Mesodermal cell (in vitro differentiated cells): ENCODE measurements around the gene USP13. TPM values are rescaled to one million over a fixed set of nuclear protein-coding genes. Genes with fewer than 3 reads are reported as not detected.
A peak's percentile ranks its signal among the peaks of the same experiment; 100 is the strongest.

Experiments used
- H3K27ac ChIP-seq: 2 replicates; pipeline ENCODE4 v1.7.0; 2013; ENCODE audit warnings: mild to moderate bottlenecking, low read depth, low read length, moderate library complexity; ENCODE audit not compliant: severe bottlenecking
- H3K36me3 ChIP-seq: 2 replicates; pipeline ENCODE4 v1.7.1; 2013; ENCODE audit warnings: mild to moderate bottlenecking, low read length, moderate library complexity; ENCODE audit not compliant: control insufficient read depth, insufficient read depth
- H3K4me1 ChIP-seq: one replicate; pipeline ENCODE4 v1.7.1; 2013; ENCODE audit warnings: mild to moderate bottlenecking, low read length; ENCODE audit not compliant: insufficient read depth, control insufficient read depth, poor library complexity, severe bottlenecking
- H3K4me3 ChIP-seq: 2 replicates; pipeline ENCODE4 v1.7.0; 2013; ENCODE audit warnings: low read length, control low read depth, mild to moderate bottlenecking; ENCODE audit not compliant: insufficient read depth, poor library complexity, severe bottlenecking; ENCODE audit errors: extremely low read depth
- H3K9me3 ChIP-seq: 2 replicates; pipeline ENCODE4 v1.7.1; 2013; ENCODE audit warnings: mild to moderate bottlenecking, low read length, moderate library complexity; ENCODE audit not compliant: control insufficient read depth
- WGBS, 2 experiments: methylation state at CpG; one replicate each; pipeline ENCODE4 v1.1.5; 2013; ENCODE audit warnings: missing lambda C conversion rate in 2 of 2; ENCODE audit not compliant: insufficient coverage in 2 of 2; 5-methylcytosine and 5-hydroxymethylcytosine counted together
- polyA plus RNA-seq, 2 experiments: library from polyadenylated mRNA; stranded (reverse); fragments of 50-300 nt; gene quantifications; one replicate each; pipeline ENCODE4 v1.2.3, GENCODE V29; 2013

Gene USP13, protein sequence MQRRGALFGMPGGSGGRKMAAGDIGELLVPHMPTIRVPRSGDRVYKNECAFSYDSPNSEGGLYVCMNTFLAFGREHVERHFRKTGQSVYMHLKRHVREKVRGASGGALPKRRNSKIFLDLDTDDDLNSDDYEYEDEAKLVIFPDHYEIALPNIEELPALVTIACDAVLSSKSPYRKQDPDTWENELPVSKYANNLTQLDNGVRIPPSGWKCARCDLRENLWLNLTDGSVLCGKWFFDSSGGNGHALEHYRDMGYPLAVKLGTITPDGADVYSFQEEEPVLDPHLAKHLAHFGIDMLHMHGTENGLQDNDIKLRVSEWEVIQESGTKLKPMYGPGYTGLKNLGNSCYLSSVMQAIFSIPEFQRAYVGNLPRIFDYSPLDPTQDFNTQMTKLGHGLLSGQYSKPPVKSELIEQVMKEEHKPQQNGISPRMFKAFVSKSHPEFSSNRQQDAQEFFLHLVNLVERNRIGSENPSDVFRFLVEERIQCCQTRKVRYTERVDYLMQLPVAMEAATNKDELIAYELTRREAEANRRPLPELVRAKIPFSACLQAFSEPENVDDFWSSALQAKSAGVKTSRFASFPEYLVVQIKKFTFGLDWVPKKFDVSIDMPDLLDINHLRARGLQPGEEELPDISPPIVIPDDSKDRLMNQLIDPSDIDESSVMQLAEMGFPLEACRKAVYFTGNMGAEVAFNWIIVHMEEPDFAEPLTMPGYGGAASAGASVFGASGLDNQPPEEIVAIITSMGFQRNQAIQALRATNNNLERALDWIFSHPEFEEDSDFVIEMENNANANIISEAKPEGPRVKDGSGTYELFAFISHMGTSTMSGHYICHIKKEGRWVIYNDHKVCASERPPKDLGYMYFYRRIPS
- polyA plus RNA-seq (2013, experiment 1 of 2), result 14.0 TPM
- 15.2 TPM for polyA plus RNA-seq (2013, experiment 2 of 2)

DNA sequence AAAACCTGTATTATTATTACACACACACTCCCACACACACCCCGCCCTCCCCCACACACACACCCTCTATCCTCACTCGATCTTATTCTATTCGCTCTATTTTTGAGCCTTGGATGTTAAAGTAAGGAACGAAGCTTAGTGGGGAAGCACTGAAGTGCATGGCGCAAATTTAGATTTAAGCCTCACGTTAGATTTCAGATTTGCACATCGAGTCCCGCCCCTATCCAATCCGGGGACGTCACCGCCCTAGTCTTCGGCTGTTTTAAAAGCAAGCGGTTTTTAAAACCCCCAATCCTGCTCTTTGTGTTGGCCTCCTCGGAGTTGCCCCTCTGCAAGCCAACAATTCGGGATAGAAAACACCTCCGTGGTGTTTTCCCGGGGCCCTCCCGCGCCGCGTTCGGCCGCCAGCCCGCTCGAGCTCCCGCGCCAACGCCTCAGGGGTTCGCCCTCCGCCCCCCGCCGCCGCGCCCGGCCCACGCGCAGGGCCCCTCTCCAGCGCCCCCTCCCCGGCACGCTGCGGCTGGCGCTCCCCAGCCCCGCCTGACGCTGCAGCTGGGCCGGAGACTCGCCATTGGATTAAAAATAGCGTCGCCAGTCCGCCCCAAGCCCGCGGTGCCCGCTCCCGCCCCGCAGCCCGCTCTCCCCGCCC lies at the start of gene USP13:
Gene USP13, plus strand, starts transcription at position 594 of the 649 bp plus-strand sequence. CDS start 186 bp downstream, outside the sequence.
- peaks cover 9% of the 10 kb centered on the region for H3K36me3 ChIP-seq
- peaks cover 4% of the 10 kb centered on the region for H3K4me1 ChIP-seq
- 1 to 2% methylated on average over 36 to 37 of the region's 56 CpGs for WGBS, 2 experiments
- H3K4me3 ChIP-seq, result peak within 1 kb of the TSS; percentile 73
- peak within 1 kb of the TSS; percentile 92 for H3K27ac ChIP-seq
- no peaks in the 10 kb centered on the region for H3K9me3 ChIP-seq

DNA sequence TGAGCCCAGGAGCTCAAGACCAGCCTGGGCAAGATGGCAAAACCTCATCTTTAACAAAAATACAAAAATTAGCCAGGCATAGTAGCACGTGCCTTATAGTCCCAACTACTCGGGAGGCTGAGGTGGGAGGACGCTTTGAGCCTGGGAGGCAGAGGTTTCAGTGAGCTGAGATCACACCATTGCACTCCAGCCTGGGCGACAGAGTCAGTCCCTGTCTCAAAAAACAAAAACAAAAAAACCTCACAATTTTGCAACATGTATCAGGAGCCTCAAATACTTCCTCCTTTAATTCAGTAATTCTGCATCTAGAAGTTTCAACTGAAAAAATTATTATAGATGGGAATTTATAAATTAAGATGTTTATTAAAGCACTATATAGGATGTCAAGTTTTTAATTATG lies 49.5 kb upstream of the USP13 start:
- H3K27ac ChIP-seq, result no peak overlapping the region
- H3K4me3 ChIP-seq, result no peak overlapping the region
- no peaks in the 10 kb centered on the region for H3K9me3 ChIP-seq
- H3K4me1 ChIP-seq, result no peaks in the 10 kb centered on the region
- 84 to 100% methylated on average over 3 of the region's 4 CpGs for WGBS, 2 experiments
- H3K36me3 ChIP-seq, result peaks cover 45% of the 10 kb centered on the region

DNA sequence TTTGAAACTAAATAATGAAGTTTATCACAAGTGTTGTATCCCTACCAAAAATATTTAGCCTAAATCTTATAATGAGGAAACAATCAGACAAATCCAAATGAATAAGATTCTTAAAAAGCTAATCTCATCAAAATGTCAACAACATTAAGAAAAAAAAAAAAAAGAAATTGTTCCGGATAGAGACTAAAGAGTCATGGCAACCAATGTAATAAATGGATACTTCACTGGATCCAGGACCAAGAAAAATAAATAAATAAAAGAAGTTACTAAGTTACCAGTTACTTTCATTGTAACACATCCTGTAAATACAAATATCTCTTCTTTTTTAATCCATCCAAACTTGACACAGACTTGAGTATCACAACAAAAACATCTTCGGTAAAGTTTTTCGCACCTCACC lies 49.0 kb upstream of the USP13 start:
- no peaks in the 10 kb centered on the region for H3K9me3 ChIP-seq
- no peaks in the 10 kb centered on the region for H3K4me1 ChIP-seq
- peaks cover 40% of the 10 kb centered on the region for H3K36me3 ChIP-seq
- H3K27ac ChIP-seq, result peak overlapping the region; percentile 89
- 10% methylated on average over 2 of the region's 3 CpGs; no CpG with 5 or more reads in 1 of the 2 experiments for WGBS, 2 experiments
- H3K4me3 ChIP-seq, result peak overlapping the region; percentile 87

- Histone ChIP-seq H3K4me3 (peak within 1 kb of the TSS; percentile 87), H3K9me3 (no peaks in the 10 kb centered on the region), H3K27ac (peak within 1 kb of the TSS; percentile 89), H3K36me3 (peaks cover 33% of the 10 kb centered on the region), H3K4me1 (no peaks in the 10 kb centered on the region)
- WGBS, 2 experiments, result 0% methylated on average over 27 to 34 of the region's 45 CpGs
Observed at GRCh38 chr3:179604321-179605078, 48.3 kb upstream of the USP13 start, which contains the start of the genes MRPL47 and NDUFB5. Gene MRPL47, minus strand, starts transcription at chr3:179604638. Its CDS starts 14 bp downstream, at chr3:179604624. Gene NDUFB5, plus strand, starts transcription at chr3:179604794. Its CDS starts 22 bp downstream, at chr3:179604816.

GRCh38 chr3:179606534-179607085 lies 46.2 kb upstream of the USP13 start:
- no peak overlapping the region for H3K4me3 ChIP-seq
- no peaks in the 10 kb centered on the region for H3K4me1 ChIP-seq
- no peak overlapping the region for H3K27ac ChIP-seq
- WGBS, 2 experiments, result 100% methylated on average over 1 of the region's 4 CpGs
- H3K36me3 ChIP-seq, result peaks cover 18% of the 10 kb centered on the region
- H3K9me3 ChIP-seq, result no peaks in the 10 kb centered on the region

- H3K27ac ChIP-seq, result no peak overlapping the region
- 78 to 85% methylated on average over 3 to 5 of the region's 6 CpGs for WGBS, 2 experiments
- peaks cover 4% of the 10 kb centered on the region for H3K4me1 ChIP-seq
- no peak overlapping the region for H3K4me3 ChIP-seq
- H3K9me3 ChIP-seq, result no peaks in the 10 kb centered on the region
- H3K36me3 ChIP-seq, result peaks cover 6% of the 10 kb centered on the region
Observed at GRCh38 chr3:179608931-179609720, 43.7 kb upstream of the USP13 start.

DNA sequence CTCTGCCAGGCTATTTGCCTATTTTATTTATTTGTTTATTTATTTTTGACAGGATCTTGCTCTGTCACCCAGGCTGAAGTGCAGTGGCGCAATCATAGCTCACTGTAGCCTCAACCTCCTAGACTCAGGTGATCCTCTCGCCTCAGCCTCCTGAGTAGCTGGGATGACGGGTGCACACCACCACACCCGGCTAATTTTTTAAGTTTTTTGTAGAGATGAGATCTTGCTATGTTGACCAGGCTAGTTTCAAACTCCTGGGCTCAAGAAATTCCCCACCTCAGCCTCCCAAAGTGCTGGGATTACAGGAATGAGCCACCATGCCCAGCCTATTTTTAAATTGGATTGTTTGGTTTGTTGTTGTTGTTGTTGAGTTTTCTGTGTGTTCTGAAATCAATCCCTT lies 42.8 kb upstream of the USP13 start:
- H3K27ac ChIP-seq, result no peak overlapping the region
- peaks cover 12% of the 10 kb centered on the region for H3K4me1 ChIP-seq
- H3K4me3 ChIP-seq, result no peak overlapping the region
- H3K9me3 ChIP-seq, result no peaks in the 10 kb centered on the region
- 69 to 100% methylated on average over 1 to 3 of the region's 4 CpGs for WGBS, 2 experiments
- H3K36me3 ChIP-seq, result peaks cover 6% of the 10 kb centered on the region

GRCh38 chr3:179613807-179614206 lies 39.0 kb upstream of the USP13 start:
- peaks cover 12% of the 10 kb centered on the region for H3K4me1 ChIP-seq
- no peaks in the 10 kb centered on the region for H3K9me3 ChIP-seq
- peaks cover 30% of the 10 kb centered on the region for H3K36me3 ChIP-seq
- no peak overlapping the region for H3K4me3 ChIP-seq
- no CpG with 5 or more reads among the region's 2 CpGs for WGBS, 2 experiments
- H3K27ac ChIP-seq, result peak overlapping the region; percentile 63

GRCh38 chr3:179615458-179616173 lies 37.2 kb upstream of the USP13 start:
- Histone ChIP-seq H3K36me3 (peaks cover 34% of the 10 kb centered on the region), H3K4me1 (peaks cover 12% of the 10 kb centered on the region), H3K4me3 (no peak overlapping the region), H3K27ac (no peak overlapping the region), H3K9me3 (no peaks in the 10 kb centered on the region)
- WGBS, 2 experiments, result 88 to 100% methylated on average over 2 of the region's 4 CpGs
